Mesenchymal stem cell (in vitro differentiated cells and primary cell): ENCODE measurements around the gene SLC66A2.

Source experiments
- DNase-seq: peaks from one replicate; pipeline ENCODE4 v3.0.0-alpha.2; 2013
- H2AFZ ChIP-seq: one replicate; pipeline ENCODE4 v1.6.1; 2013; ENCODE audit warnings: low read depth, mild to moderate bottlenecking, control low read depth, inconsistent platforms, low read length, moderate library complexity
- H2AK5ac ChIP-seq: 2 replicates; pipeline ENCODE4 v1.6.1; 2013; ENCODE audit warnings: low read length, moderate library complexity, mild to moderate bottlenecking, inconsistent platforms; ENCODE audit not compliant: severe bottlenecking
- H2BK120ac ChIP-seq: one replicate; pipeline ENCODE4 v1.6.1; 2013; ENCODE audit warnings: low read depth, mild to moderate bottlenecking, inconsistent platforms, low read length, moderate library complexity
- H2BK12ac ChIP-seq, 2 experiments: one replicate each; pipeline ENCODE4 v1.6.1; 2013; ENCODE audit warnings: inconsistent platforms in 2 of 2, low read length in 2 of 2, mild to moderate bottlenecking in 2 of 2, moderate library complexity in 2 of 2, control low read depth in 1 of 2
- H2BK15ac ChIP-seq: one replicate; pipeline ENCODE4 v1.6.1; 2013; ENCODE audit warnings: mild to moderate bottlenecking, low read depth, inconsistent platforms; ENCODE audit not compliant: poor library complexity, severe bottlenecking
- H2BK5ac ChIP-seq: 2 replicates; pipeline ENCODE4 v1.6.1; 2013; ENCODE audit warnings: low read depth, mild to moderate bottlenecking, low read length, control low read depth, inconsistent platforms; ENCODE audit not compliant: poor library complexity, severe bottlenecking
- H3K14ac ChIP-seq, 2 experiments: one replicate each; pipeline ENCODE4 v1.6.1; 2013; ENCODE audit warnings: inconsistent platforms in 2 of 2, low read length in 2 of 2, control low read depth in 1 of 2, mild to moderate bottlenecking in 1 of 2, moderate library complexity in 1 of 2
- H3K18ac ChIP-seq, 2 experiments: one replicate each; pipeline ENCODE4 v1.6.1; 2013; ENCODE audit warnings: inconsistent platforms in 2 of 2, low read length in 2 of 2, control low read depth in 1 of 2, low read depth in 1 of 2, mild to moderate bottlenecking in 1 of 2
- H3K23ac ChIP-seq, 2 experiments: one replicate each; pipeline ENCODE4 v1.6.1; 2013; ENCODE audit warnings: inconsistent platforms in 2 of 2, low read length in 2 of 2, mild to moderate bottlenecking in 2 of 2, moderate library complexity in 2 of 2, control low read depth in 1 of 2
- H3K27ac ChIP-seq: 2 replicates; pipeline ENCODE4 v1.5.1; 2013; ENCODE audit warnings: mild to moderate bottlenecking, moderate library complexity, low read length, control low read depth, inconsistent platforms; ENCODE audit not compliant: poor library complexity, severe bottlenecking
- H3K27me3 ChIP-seq, 2 experiments: 2 replicates each; pipeline versions ENCODE4 v1.6.1 to v1.7.0; 2013; ENCODE audit warnings: low read length in 2 of 2, mild to moderate bottlenecking in 2 of 2, moderate library complexity in 2 of 2, control low read depth in 1 of 2, inconsistent platforms in 1 of 2; ENCODE audit not compliant: control insufficient read depth in 1 of 2, insufficient read depth in 1 of 2
- H3K36me3 ChIP-seq, 2 experiments: 2 replicates each; pipeline versions ENCODE4 v1.6.1 to v1.7.0; 2013; ENCODE audit warnings: low read length in 2 of 2, control low read depth in 1 of 2, inconsistent platforms in 1 of 2, low read depth in 1 of 2, mild to moderate bottlenecking in 1 of 2; ENCODE audit not compliant: insufficient read depth in 2 of 2, control insufficient read depth in 1 of 2
- H3K4ac ChIP-seq, 2 experiments: one replicate each; pipeline ENCODE4 v1.6.1; 2013; ENCODE audit warnings: inconsistent platforms in 2 of 2, low read length in 2 of 2, mild to moderate bottlenecking in 2 of 2, moderate library complexity in 2 of 2, control low read depth in 1 of 2, low read depth in 1 of 2
- H3K4me1 ChIP-seq: 2 replicates; pipeline ENCODE4 v1.6.1; 2013; ENCODE audit warnings: low read depth, low read length, control low read depth; ENCODE audit not compliant: control insufficient read depth, insufficient read depth
- H3K4me2 ChIP-seq: 2 replicates; pipeline ENCODE4 v1.6.1; 2013; ENCODE audit warnings: low read length, mild to moderate bottlenecking, inconsistent platforms; ENCODE audit not compliant: poor library complexity, severe bottlenecking
- H3K4me3 ChIP-seq, 2 experiments: 2 replicates each; pipeline versions ENCODE4 v1.5.1 to v1.7.0; 2013; ENCODE audit warnings: low read length in 2 of 2, mild to moderate bottlenecking in 2 of 2, control low read depth in 1 of 2, low read depth in 1 of 2; ENCODE audit not compliant: insufficient read depth in 1 of 2
- H3K79me1 ChIP-seq: replicated peaks from 2 replicates; pipeline ENCODE4 v1.6.1; 2013; ENCODE audit warnings: mild to moderate bottlenecking, control low read depth, low read length, inconsistent platforms; ENCODE audit not compliant: poor library complexity, severe bottlenecking
- H3K9ac ChIP-seq: 2 replicates; pipeline ENCODE4 v1.7.0; 2013; ENCODE audit warnings: mild to moderate bottlenecking, low read length, moderate library complexity
- H3K9me3 ChIP-seq: 2 replicates; pipeline ENCODE4 v1.7.0; 2013; ENCODE audit warnings: mild to moderate bottlenecking, low read length; ENCODE audit not compliant: control insufficient read depth
- H4K8ac ChIP-seq: one replicate; pipeline ENCODE4 v1.6.1; 2013; ENCODE audit warnings: inconsistent platforms, mild to moderate bottlenecking, low read length, moderate library complexity
- H4K91ac ChIP-seq: one replicate; pipeline ENCODE4 v1.6.1; 2013; ENCODE audit warnings: mild to moderate bottlenecking, low read length, inconsistent platforms
- WGBS: methylation state at CpG from one replicate; pipeline ENCODE4 v1.1.7; 2013; ENCODE audit warnings: mixed read lengths; 5-methylcytosine and 5-hydroxymethylcytosine counted together

Gene SLC66A2

GRCh38 chr18:79857082-79857671 lies 94.3 kb downstream of the SLC66A2 start:
- peak overlapping the region in 1 of 2 experiments; percentile 19 for H3K4me3 ChIP-seq
- H3K14ac ChIP-seq, result no peak overlapping the region
- H2BK5ac ChIP-seq, result no peak overlapping the region
- H3K27me3 ChIP-seq, result peaks cover 6 to 25% of the 10 kb centered on the region in 2 experiments
- no peak overlapping the region for H3K4ac ChIP-seq
- no peak overlapping the region for H4K8ac ChIP-seq
- H2AFZ ChIP-seq, result no peak overlapping the region
- H2BK120ac ChIP-seq, result no peak overlapping the region
- H4K91ac ChIP-seq, result no peak overlapping the region
- no peak overlapping the region for H2AK5ac ChIP-seq
- WGBS, result 72% methylated on average over 14 of the region's 14 CpGs
- peaks cover 3% of the 10 kb centered on the region for H3K9me3 ChIP-seq
- no peak overlapping the region for H3K18ac ChIP-seq
- no peaks in the 10 kb centered on the region for H3K4me1 ChIP-seq
- no peaks in the 10 kb centered on the region for H3K36me3 ChIP-seq
- H3K4me2 ChIP-seq, result no peak overlapping the region
- H3K79me1 ChIP-seq, result no peaks in the 10 kb centered on the region
- no peak overlapping the region for H3K23ac ChIP-seq
- no peak overlapping the region for H3K27ac ChIP-seq
- H2BK12ac ChIP-seq, result no peak overlapping the region
- no peak overlapping the region for H2BK15ac ChIP-seq
- peak overlapping the region; percentile 47 for H3K9ac ChIP-seq
- DNase-seq, result peak; percentile 1

DNA sequence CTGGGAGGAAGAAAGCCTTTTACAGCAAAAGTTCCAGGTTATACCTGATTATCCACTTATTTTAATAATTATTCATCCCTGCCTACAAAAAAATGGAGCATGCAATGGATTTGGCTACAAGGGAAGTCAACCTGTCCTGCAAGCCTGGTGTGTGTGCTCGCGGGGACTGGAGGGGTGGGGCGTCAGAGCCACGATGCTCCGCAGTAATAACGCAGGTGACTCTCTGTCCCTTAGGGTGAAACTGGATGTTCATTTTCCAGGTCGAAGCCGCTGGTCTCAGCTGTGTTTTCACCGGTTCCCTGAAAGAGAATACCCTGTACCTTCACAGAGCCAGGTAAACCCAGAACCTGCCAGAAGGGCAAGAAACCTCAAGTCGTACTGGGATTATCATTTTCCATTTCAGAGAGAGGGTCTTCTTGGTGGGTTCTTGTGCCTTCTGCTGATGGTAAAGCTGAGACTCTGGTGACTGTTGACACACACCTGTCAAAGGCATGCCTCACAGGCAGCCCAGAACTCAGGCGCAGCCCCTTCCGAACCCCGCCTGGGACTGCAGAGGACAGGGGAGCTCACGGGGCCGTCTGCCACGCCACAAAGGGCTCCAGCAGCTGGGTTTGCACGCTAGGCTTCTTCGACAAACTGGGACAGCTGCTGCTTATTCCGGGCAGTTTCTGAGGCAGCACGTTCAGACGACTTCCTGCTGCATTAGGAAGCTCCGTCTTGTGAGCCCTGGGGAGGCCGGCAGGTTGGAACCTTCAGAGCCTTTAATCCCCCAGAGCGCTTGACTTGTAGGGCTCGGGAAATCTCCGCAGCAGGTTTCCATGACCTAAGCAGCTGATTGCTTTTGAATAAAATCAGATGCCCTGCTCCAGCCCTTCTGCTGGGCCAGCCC lies 95.1 kb downstream of the SLC66A2 start:
- Histone ChIP-seq H3K9me3 (peaks cover 3% of the 10 kb centered on the region), H4K91ac (no peak overlapping the region), H3K14ac (no peak overlapping the region), H3K18ac (no peak overlapping the region), H3K23ac (no peak overlapping the region), H3K36me3 (no peaks in the 10 kb centered on the region), H2AFZ (no peak overlapping the region), H2BK120ac (no peak overlapping the region), H3K4me3 (no peak overlapping the region), H2BK15ac (no peak overlapping the region), H2BK5ac (no peak overlapping the region), H3K79me1 (no peaks in the 10 kb centered on the region), H3K27ac (no peak overlapping the region), H2BK12ac (no peak overlapping the region), H3K4ac (no peak overlapping the region), H3K9ac (no peak overlapping the region), H2AK5ac (no peak overlapping the region), H3K4me2 (no peak overlapping the region), H3K4me1 (no peaks in the 10 kb centered on the region), H3K27me3 (peaks cover 6 to 25% of the 10 kb centered on the region in 2 experiments), H4K8ac (no peak overlapping the region)
- DNase-seq, result peak; percentile 26
- 69% methylated on average over 25 of the region's 26 CpGs for WGBS

DNA sequence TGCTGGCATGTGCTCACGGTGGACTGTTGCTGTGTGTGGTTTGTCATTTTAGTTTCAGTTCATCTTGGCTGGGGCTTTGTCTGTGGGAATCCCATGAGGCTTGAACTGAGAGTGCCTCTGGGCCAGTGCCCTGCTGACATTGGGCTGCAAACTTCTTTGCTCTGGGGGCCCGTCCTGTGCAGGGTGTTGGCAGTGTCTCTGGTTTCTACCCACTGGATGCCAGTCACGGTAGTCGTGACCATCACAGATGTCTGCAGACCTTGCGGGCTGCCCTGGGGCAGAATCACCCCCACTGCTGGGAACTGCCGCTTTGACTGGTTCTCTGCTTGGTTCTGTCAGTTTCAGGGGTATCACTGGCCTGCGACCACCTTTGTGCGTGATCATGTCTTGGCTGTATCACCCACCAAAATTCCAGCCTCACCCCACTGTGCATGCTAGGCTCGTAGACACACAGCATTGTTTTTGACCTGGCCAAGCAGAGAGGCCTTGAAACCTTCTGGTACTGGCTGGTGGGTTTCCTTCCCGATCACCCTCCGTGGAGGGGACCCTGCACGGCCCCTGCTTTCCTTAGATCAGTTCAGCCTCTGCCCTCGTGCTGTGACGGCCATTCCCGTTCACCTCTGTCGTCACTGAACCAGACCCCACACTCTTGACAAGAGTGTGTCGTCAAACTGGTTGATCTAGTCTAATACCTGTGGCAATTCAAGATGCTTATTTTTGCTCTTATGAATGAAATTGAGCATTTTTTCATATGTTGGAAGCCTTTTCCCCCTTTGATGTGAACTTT lies 96.1 kb downstream of the SLC66A2 start:
- Histone ChIP-seq H2BK15ac (no peak overlapping the region), H2BK120ac (no peak overlapping the region), H3K14ac (no peak overlapping the region), H3K36me3 (no peaks in the 10 kb centered on the region), H2BK5ac (no peak overlapping the region), H3K4me2 (no peak overlapping the region), H3K27ac (no peak overlapping the region), H3K4me3 (no peak overlapping the region), H2BK12ac (no peak overlapping the region), H3K9me3 (peaks cover 3% of the 10 kb centered on the region), H3K23ac (no peak overlapping the region), H3K27me3 (peaks cover 6 to 25% of the 10 kb centered on the region in 2 experiments), H2AFZ (no peak overlapping the region), H3K79me1 (no peaks in the 10 kb centered on the region), H4K8ac (no peak overlapping the region), H3K9ac (no peak overlapping the region), H3K4ac (no peak overlapping the region), H3K18ac (no peak overlapping the region), H3K4me1 (no peaks in the 10 kb centered on the region), H4K91ac (no peak overlapping the region), H2AK5ac (no peak overlapping the region)
- no peak for DNase-seq
- WGBS, result 91% methylated on average over 17 of the region's 17 CpGs

- Histone ChIP-seq H3K14ac (no peak overlapping the region), H3K9ac (no peak overlapping the region), H2BK5ac (no peak overlapping the region), H3K18ac (no peak overlapping the region), H2BK15ac (no peak overlapping the region), H2AFZ (no peak overlapping the region), H3K36me3 (no peaks in the 10 kb centered on the region), H3K4me2 (no peak overlapping the region), H2AK5ac (no peak overlapping the region), H3K4ac (no peak overlapping the region), H3K27ac (no peak overlapping the region), H3K4me1 (no peaks in the 10 kb centered on the region), H3K23ac (no peak overlapping the region), H3K4me3 (no peak overlapping the region), H4K8ac (no peak overlapping the region), H3K79me1 (no peaks in the 10 kb centered on the region), H3K9me3 (no peaks in the 10 kb centered on the region), H2BK12ac (no peak overlapping the region), H4K91ac (no peak overlapping the region), H3K27me3 (peaks cover 6 to 21% of the 10 kb centered on the region in 2 experiments), H2BK120ac (no peak overlapping the region)
- no peak for DNase-seq
- 79% methylated on average over 15 of the region's 15 CpGs for WGBS
Observed at GRCh38 chr18:79853993-79854364, 97.5 kb downstream of the SLC66A2 start.
